H1 (cell line): ENCODE data around the gene CCDC14. TPM values are rescaled to one million over a fixed set of nuclear protein-coding genes. Genes with fewer than 3 reads are reported as not detected.
A peak's percentile ranks its signal among the peaks of the same experiment; 100 is the strongest.

Source experiments
- CTCF ChIA-PET: fragments of 300-600 bp; sonication (Branson Sonifier 250); formaldehyde crosslinking; loops from one replicate; lab custom pipeline; 2021; ENCODE audit not compliant: partially characterized antibody; lab: Charles Lee
- POLR2A ChIA-PET: fragments of 300-600 bp; sonication (Branson Sonifier 250); formaldehyde crosslinking; loops from one replicate; lab custom pipeline; 2021; ENCODE audit warnings: inconsistent platforms; ENCODE audit not compliant: partially characterized antibody; lab: Charles Lee
- DNase-seq, 2 experiments: peaks; one replicate each; pipeline versions ENCODE4 v3.0.0 to v3.0.0-alpha.2; 2010 to 2022; ENCODE audit warnings: low spot score in 2 of 2, low read depth in 1 of 2, mixed read lengths in 1 of 2
- FAIRE-seq: peaks from 2 replicates; lab custom pipeline; 2011; peaks lifted over from hg19 to GRCh38; lab: Jason Lieb, UNC
- H2AFZ ChIP-seq: 2 replicates; pipeline ENCODE4 v1.8.1; 2012; ENCODE audit warnings: low read length, inconsistent platforms
- H2AK5ac ChIP-seq: 2 replicates; pipeline ENCODE4 v1.6.1; 2013; ENCODE audit warnings: low read depth, low read length
- H2BK120ac ChIP-seq: replicated peaks from 2 replicates; pipeline ENCODE3; 2013; ENCODE audit warnings: low read depth, low read length, inconsistent platforms
- H2BK12ac ChIP-seq: 2 replicates; pipeline ENCODE4 v1.6.1; 2013; ENCODE audit warnings: low read depth, low read length
- H2BK15ac ChIP-seq: 2 replicates; pipeline ENCODE4 v1.6.1; 2013; ENCODE audit warnings: low read length
- H2BK20ac ChIP-seq: 2 replicates; pipeline ENCODE4 v1.6.1; 2013; ENCODE audit warnings: low read length
- H2BK5ac ChIP-seq: 2 replicates; pipeline ENCODE4 v1.6.1; 2013; ENCODE audit warnings: low read depth, low read length
- H3K14ac ChIP-seq: 2 replicates; pipeline ENCODE4 v1.6.1; 2013; ENCODE audit warnings: inconsistent platforms; ENCODE audit not compliant: insufficient read length
- H3K18ac ChIP-seq: 2 replicates; pipeline ENCODE4 v1.6.1; 2013; ENCODE audit warnings: low read length; ENCODE audit errors: extremely low read depth
- H3K23ac ChIP-seq: 2 replicates; pipeline ENCODE4 v1.6.1; 2013; ENCODE audit warnings: inconsistent platforms; ENCODE audit not compliant: insufficient read length
- H3K23me2 ChIP-seq: 2 replicates; pipeline ENCODE4 v1.6.1; 2013; ENCODE audit warnings: low read depth, low read length
- H3K27ac ChIP-seq: 2 replicates; pipeline ENCODE4 v1.6.1; 2011; ENCODE audit warnings: low read depth, low read length, inconsistent platforms
- H3K27me3 ChIP-seq, 4 experiments: replicated peaks in 1 of 4; 1 replicate in 1 of 4; 2 replicates in 3 of 4; pipeline versions ENCODE4 v1.6.1 to v1.8.1; 2011 to 2013; ENCODE audit warnings: low read length in 3 of 4, mild to moderate bottlenecking in 3 of 4, inconsistent platforms in 2 of 4, mixed read lengths in 2 of 4, moderate library complexity in 1 of 4; ENCODE audit not compliant: control insufficient read depth in 3 of 4, insufficient read depth in 3 of 4; ENCODE audit errors: extremely low read depth in 1 of 4
- H3K36me3 ChIP-seq, 4 experiments: 2 replicates each; pipeline versions ENCODE4 v1.6.1 to v1.8.1; 2011 to 2013; ENCODE audit warnings: mild to moderate bottlenecking in 4 of 4, low read length in 3 of 4, moderate library complexity in 2 of 4, control low read depth in 1 of 4, inconsistent platforms in 1 of 4; ENCODE audit not compliant: insufficient read depth in 4 of 4, control insufficient read depth in 2 of 4
- H3K4ac ChIP-seq: replicated peaks from 2 replicates; pipeline ENCODE3; 2013; ENCODE audit warnings: low read length, low read depth, mixed read lengths, inconsistent platforms; ENCODE audit not compliant: insufficient read length
- H3K4me1 ChIP-seq, 4 experiments: replicated peaks in 1 of 4; 1 replicate in 1 of 4; 2 replicates in 3 of 4; pipeline versions ENCODE4 v1.6.1 to v1.8.1; 2011 to 2013; ENCODE audit warnings: low read length in 3 of 4, inconsistent platforms in 2 of 4, mixed read lengths in 1 of 4; ENCODE audit not compliant: insufficient read depth in 4 of 4, control insufficient read depth in 3 of 4
- H3K4me2 ChIP-seq, 2 experiments: 2 replicates each; pipeline versions ENCODE4 v1.6.1 to v1.8.1; 2011 to 2013; ENCODE audit warnings: low read depth in 2 of 2, low read length in 2 of 2, control low read depth in 1 of 2, inconsistent platforms in 1 of 2, mild to moderate bottlenecking in 1 of 2; ENCODE audit not compliant: insufficient read depth in 1 of 2
- H3K4me3 ChIP-seq, 4 experiments: fragments of 200-600, 300-600 bp in 1 of 4; sonication (generic), shearing (Covaris generic), sonication (Bioruptor Twin) in 1 of 4; 2 replicates each; pipeline versions ENCODE4 v1.5.1 to v1.8.1; 2011 to 2016; ENCODE audit warnings: low read length in 4 of 4, low read depth in 3 of 4, control low read depth in 2 of 4, inconsistent platforms in 2 of 4, mild to moderate bottlenecking in 2 of 4, mixed read lengths in 1 of 4, moderate library complexity in 1 of 4; ENCODE audit not compliant: insufficient read depth in 2 of 4; ENCODE audit errors: extremely low read depth in 1 of 4
- H3K56ac ChIP-seq: replicated peaks from 2 replicates; pipeline ENCODE3; 2013; ENCODE audit warnings: low read depth, mild to moderate bottlenecking, mixed read lengths, low read length, inconsistent platforms; ENCODE audit not compliant: insufficient read length
- H3K79me1 ChIP-seq: 2 replicates; pipeline ENCODE4 v1.6.1; 2013; ENCODE audit warnings: low read depth, low read length, control low read depth
- H3K79me2 ChIP-seq, 2 experiments: 2 replicates each; pipeline versions ENCODE4 v1.6.1 to v1.8.1; 2012 to 2013; ENCODE audit warnings: low read length in 2 of 2, mild to moderate bottlenecking in 2 of 2, inconsistent platforms in 1 of 2; ENCODE audit not compliant: insufficient read depth in 2 of 2, control insufficient read depth in 1 of 2
- H3K9ac ChIP-seq, 4 experiments: replicated peaks in 1 of 4; 1 replicate in 1 of 4; 2 replicates in 3 of 4; pipeline versions ENCODE4 v1.6.1 to v1.8.1; 2011 to 2013; ENCODE audit warnings: low read depth in 3 of 4, low read length in 3 of 4, control low read depth in 2 of 4, mild to moderate bottlenecking in 2 of 4, moderate library complexity in 2 of 4, inconsistent platforms in 1 of 4; ENCODE audit errors: extremely low read depth in 1 of 4
- H3K9me3 ChIP-seq, 2 experiments: 2 replicates each; pipeline versions ENCODE4 v1.6.1 to v1.8.1; 2012 to 2013; ENCODE audit warnings: mild to moderate bottlenecking in 2 of 2, moderate library complexity in 2 of 2, control low read depth in 1 of 2, inconsistent platforms in 1 of 2, low read depth in 1 of 2, low read length in 1 of 2, mixed read lengths in 1 of 2; ENCODE audit not compliant: insufficient read depth in 2 of 2
- H4K20me1 ChIP-seq, 2 experiments: replicated peaks in 1 of 2; 2 replicates each; pipeline versions ENCODE3 to v1.8.1; 2011 to 2013; ENCODE audit warnings: inconsistent platforms in 2 of 2, low read length in 2 of 2, mild to moderate bottlenecking in 1 of 2; ENCODE audit not compliant: insufficient read depth in 2 of 2, control insufficient read depth in 1 of 2
- H4K5ac ChIP-seq: 2 replicates; pipeline ENCODE4 v1.6.1; 2013; ENCODE audit warnings: low read length, low read depth, mixed read lengths, inconsistent platforms; ENCODE audit not compliant: insufficient read length
- H4K8ac ChIP-seq: 2 replicates; pipeline ENCODE4 v1.8.0; 2013; ENCODE audit warnings: mild to moderate bottlenecking, moderate library complexity, low read length, inconsistent platforms; ENCODE audit not compliant: insufficient read depth; ENCODE audit errors: extremely low read depth
- H4K91ac ChIP-seq: replicated peaks from 2 replicates; pipeline ENCODE3; 2013; ENCODE audit warnings: low read length, mixed read lengths, inconsistent platforms; ENCODE audit not compliant: insufficient read length
- KDM4A ChIP-seq: IDR thresholded peaks from one replicate; pipeline ENCODE4 v1.7.1; 2012; ENCODE audit warnings: low read depth, mild to moderate bottlenecking, moderate library complexity, low read length, inconsistent platforms; ENCODE audit not compliant: severe bottlenecking
- POU5F1 ChIP-seq: IDR thresholded peaks from 2 replicates; pipeline ENCODE4 v1.6.1; 2011; ENCODE audit warnings: low read depth, mild to moderate bottlenecking, low read length, moderate library complexity
- YY1 ChIP-seq: IDR thresholded peaks from 2 replicates; pipeline ENCODE4 v1.6.1; 2011; ENCODE audit warnings: low read depth, mild to moderate bottlenecking, low read length
- WGBS, 2 experiments: shearing (Covaris generic) in 1 of 2; methylation state at CpG; one replicate each; pipeline versions ENCODE4 v1.1.6 to v1.1.7; 2013 to 2015; ENCODE audit warnings: low lambda C conversion rate in 2 of 2, mixed read lengths in 2 of 2, inconsistent platforms in 1 of 2, low coverage in 1 of 2, missing lambda C conversion rate in 1 of 2; ENCODE audit not compliant: insufficient replicate concordance in 2 of 2, insufficient coverage in 1 of 2, insufficient read length in 1 of 2; ENCODE audit errors: extremely low coverage in 1 of 2, missing lambda C conversion rate in 1 of 2; 5-methylcytosine and 5-hydroxymethylcytosine counted together
- polyA plus RNA-seq, 7 experiments: library from polyadenylated mRNA; depleted of rRNA in 3 of 7; stranded (reverse) in 5 of 7; unstranded in 2 of 7; fragments of >200 nt in 5 of 7; fragments of 200-250 nt in 2 of 7; gene quantifications; 1 replicate in 5 of 7; 2 replicates in 1 of 7; 4 replicates in 1 of 7; pipeline versions ENCODE4 v1.2.1 to v1.2.3, GENCODE V29; 2011 to 2013; ENCODE audit warnings: missing spikeins in 2 of 7, mixed read lengths in 2 of 7
- total RNA-seq: library from RNA; stranded (reverse); fragmentation: NEBNext Ultra II Directional; extraction: Animal tissue kit (Norgen Biotek cat#: 25700); gene quantifications from 2 replicates; pipeline ENCODE4 v1.2.1, GENCODE V29; 2021
- TF ChIP-seq, protein P1 (sequence below): IDR thresholded peaks from 2 replicates; pipeline ENCODE4 v1.6.1; 2011; ENCODE audit warnings: low read length, improper control_type of control experiment
- TF ChIP-seq, protein P2 (sequence below), 3 experiments: IDR thresholded peaks; 1 replicate in 2 of 3; 2 replicates in 1 of 3; pipeline versions ENCODE4 v1.5.1 to v1.6.1; 2011; ENCODE audit warnings: low read length in 3 of 3, mild to moderate bottlenecking in 3 of 3, inconsistent platforms in 2 of 3, low read depth in 1 of 3, moderate library complexity in 1 of 3; ENCODE audit not compliant: insufficient read depth in 1 of 3; ENCODE audit errors: control extremely low read depth in 1 of 3

Gene CCDC14
- total and polyA plus RNA-seq, 2 of the 8 experiments (the other 6 are each of a cell fraction or from before 2014, with no cell fraction given), result 53.6 to 95.7 TPM

DNA sequence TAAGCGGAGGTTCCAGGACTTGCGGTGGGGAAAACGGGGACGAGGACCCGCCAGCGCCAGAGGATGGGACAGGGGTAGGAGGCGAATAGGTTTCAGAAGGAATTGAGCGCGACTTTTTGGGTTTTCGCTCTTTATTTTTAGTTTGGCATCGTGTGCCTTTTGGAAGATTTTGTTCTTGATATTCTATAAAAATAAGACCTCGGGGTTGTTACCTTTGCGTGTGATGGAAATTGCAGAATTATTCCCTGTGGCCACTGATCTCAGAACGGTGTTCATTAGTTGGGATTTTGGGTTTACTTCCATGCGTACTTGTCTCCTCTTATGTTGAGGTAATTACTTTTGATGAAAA, 453 bp upstream of the CCDC14 start:
- Histone ChIP-seq H3K36me3 (peaks cover 0 to 3% (median 0%) of the 10 kb centered on the region in 4 experiments; a peak in 1 of 8 replicates), H4K91ac (no peak overlapping the region), H2BK15ac (no peak overlapping the region), H3K56ac (no peak overlapping the region), H2BK12ac (no peak overlapping the region), H2BK5ac (no peak overlapping the region), H4K8ac (no peak overlapping the region), H4K5ac (no peak overlapping the region), H3K27me3 (0 out of 7 replicates have a peak, but pooled peaks cover 0 to 5% (median 0%) of the 10 kb centered on the region in 4 experiments), H3K23me2 (no peaks in the 10 kb centered on the region; the same call in 1 of the 2 replicates), H3K79me1 (peaks cover 2% of the 10 kb centered on the region; the same call in 1 of the 2 replicates), H3K4me1 (peaks cover 0 to 3% (median under 1%) of the 10 kb centered on the region in 4 experiments; a peak in 1 of 7 replicates), H3K4me3 (peak overlapping the region; percentile 34 to 93 (median 64)), H3K4ac (no peak overlapping the region), H3K4me2 (peak overlapping the region; percentile 67 to 76), H2AFZ (peak overlapping the region; percentile 82; the same call in 1 of the 2 replicates), H3K27ac (no peak overlapping the region), H3K79me2 (peaks cover 0 to 27% of the 10 kb centered on the region in 2 experiments; a peak in 2 of 4 replicates), H3K9me3 (no peaks in the 10 kb centered on the region), H2BK20ac (no peak overlapping the region), H4K20me1 (no peaks in the 10 kb centered on the region), H3K9ac (no peak overlapping the region), H3K18ac (no peak overlapping the region; the same call in 1 of the 2 replicates), H3K23ac (no peak overlapping the region), H2AK5ac (no peak overlapping the region), H2BK120ac (no peak overlapping the region), H3K14ac (no peak overlapping the region)
- FAIRE-seq (peak; percentile 48), DNase-seq (no peak)
- TF ChIP-seq, protein P1, sequence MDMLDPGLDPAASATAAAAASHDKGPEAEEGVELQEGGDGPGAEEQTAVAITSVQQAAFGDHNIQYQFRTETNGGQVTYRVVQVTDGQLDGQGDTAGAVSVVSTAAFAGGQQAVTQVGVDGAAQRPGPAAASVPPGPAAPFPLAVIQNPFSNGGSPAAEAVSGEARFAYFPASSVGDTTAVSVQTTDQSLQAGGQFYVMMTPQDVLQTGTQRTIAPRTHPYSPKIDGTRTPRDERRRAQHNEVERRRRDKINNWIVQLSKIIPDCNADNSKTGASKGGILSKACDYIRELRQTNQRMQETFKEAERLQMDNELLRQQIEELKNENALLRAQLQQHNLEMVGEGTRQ, result no peak
- TF ChIP-seq POU5F1, result no peak
- TF ChIP-seq KDM4A, result no peak
- no peak for TF ChIP-seq YY1
- TF ChIP-seq, protein P2, sequence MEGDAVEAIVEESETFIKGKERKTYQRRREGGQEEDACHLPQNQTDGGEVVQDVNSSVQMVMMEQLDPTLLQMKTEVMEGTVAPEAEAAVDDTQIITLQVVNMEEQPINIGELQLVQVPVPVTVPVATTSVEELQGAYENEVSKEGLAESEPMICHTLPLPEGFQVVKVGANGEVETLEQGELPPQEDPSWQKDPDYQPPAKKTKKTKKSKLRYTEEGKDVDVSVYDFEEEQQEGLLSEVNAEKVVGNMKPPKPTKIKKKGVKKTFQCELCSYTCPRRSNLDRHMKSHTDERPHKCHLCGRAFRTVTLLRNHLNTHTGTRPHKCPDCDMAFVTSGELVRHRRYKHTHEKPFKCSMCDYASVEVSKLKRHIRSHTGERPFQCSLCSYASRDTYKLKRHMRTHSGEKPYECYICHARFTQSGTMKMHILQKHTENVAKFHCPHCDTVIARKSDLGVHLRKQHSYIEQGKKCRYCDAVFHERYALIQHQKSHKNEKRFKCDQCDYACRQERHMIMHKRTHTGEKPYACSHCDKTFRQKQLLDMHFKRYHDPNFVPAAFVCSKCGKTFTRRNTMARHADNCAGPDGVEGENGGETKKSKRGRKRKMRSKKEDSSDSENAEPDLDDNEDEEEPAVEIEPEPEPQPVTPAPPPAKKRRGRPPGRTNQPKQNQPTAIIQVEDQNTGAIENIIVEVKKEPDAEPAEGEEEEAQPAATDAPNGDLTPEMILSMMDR (IDR thresholded peaks at IDR 0.05; ENCODE audit: control extremely low read depth in 1 of 3, insufficient read depth in 1 of 3, low read depth in 1 of 3, low read length in 3 of 3), result no peak
- CTCF ChIA-PET, result interaction anchor here (0.8 to 0.9 kb wide), 2 partner anchors 28 to 507 kb away, joined by 3 to 4 read pairs; no protein-coding TSS in a partner anchor
- POLR2A ChIA-PET, result interaction anchor here (1.0 to 2.2 kb wide), 4 partner anchors 10 to 33 kb away, joined by 3 to 6 read pairs (median 5); no protein-coding TSS in a partner anchor
- 6% methylated on average over 14 of the region's 15 CpGs; no CpG with 5 or more reads in 1 of the 2 experiments for WGBS, 2 experiments
